HepG2 (cell line): Measurements from ENCODE around the gene ADGRD1.

Source experiments
- JUN ChIP-seq: sonication (generic); formaldehyde crosslinking; IDR thresholded peaks from 2 replicates; pipeline ENCODE4 v1.4.0; 2020; ENCODE audit warnings: mild to moderate bottlenecking, missing genetic modification reagents
- ZC3H4 ChIP-seq: sonication (generic); formaldehyde crosslinking; IDR thresholded peaks from 2 replicates; pipeline ENCODE4 v1.4.0; 2020; ENCODE audit warnings: missing genetic modification reagents, borderline replicate concordance
- ZNF768 ChIP-seq: sonication (generic); formaldehyde crosslinking; IDR thresholded peaks from 2 replicates; pipeline ENCODE4 v1.4.0; 2020; ENCODE audit warnings: missing genetic modification reagents
- ZNF891 ChIP-seq: sonication (generic); formaldehyde crosslinking; IDR thresholded peaks from 2 replicates; pipeline ENCODE4 v1.5.0; 2020; ENCODE audit warnings: mild to moderate bottlenecking, missing genetic modification reagents

- no peak for TF ChIP-seq ZC3H4
- TF ChIP-seq ZNF891 (CRISPR knock-in tag) = no peak
- TF ChIP-seq JUN (CRISPR knock-in tag) = no peak
- no peak for TF ChIP-seq ZNF768 (CRISPR knock-in tag)
Observed at GRCh38 chr12:131166717-131167116, 213.0 kb downstream of the ADGRD1 start.
